Measurements from ENCODE around the gene TRAPPC8. TPM values are rescaled to one million over a fixed set of nuclear protein-coding genes. Genes with fewer than 3 reads are reported as not detected.
"Not testable (repeated sequence)": the region's sequence is repeated elsewhere in the genome, so short reads cannot be mapped to it uniquely, and the experiment has no call there.

Gene TRAPPC8
- total and polyA plus RNA-seq, 3 donors from 2014 or later = 59.0 to 85.0 (median 80.0) TPM

DNA sequence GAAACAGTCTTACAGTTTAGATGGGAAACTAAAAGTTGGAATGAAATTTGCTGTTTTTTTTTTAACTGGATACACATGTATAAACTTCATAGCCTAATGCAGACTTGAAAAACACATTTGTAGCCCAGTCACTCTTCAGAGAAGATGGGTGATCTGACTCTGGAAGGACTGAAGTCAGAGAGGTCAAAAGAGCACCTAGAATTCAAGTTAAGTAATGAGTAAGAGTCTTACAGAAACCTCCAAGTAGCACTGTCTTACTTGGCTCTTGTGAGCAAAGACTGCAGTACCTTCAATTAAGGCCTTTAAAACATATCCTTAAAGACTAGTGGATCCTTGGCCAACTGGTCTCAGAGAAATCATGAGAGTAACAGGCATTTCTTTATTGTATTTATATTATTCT is 41.9 kb downstream of the TRAPPC8 start:
- intact Hi-C loops (cut with DNase I; ENCODE audit: low total_unique reads) = no loop called here
- Histone ChIP-seq H3K4me1 (no peaks in the 10 kb centered on the region), H3K36me3 (ENCODE audit: low read depth, missing control alignments) (no peaks in the 10 kb centered on the region), H3K27me3 (no peaks in the 10 kb centered on the region), H3K9me3 (no peaks in the 10 kb centered on the region), H3K4me3 (no peak overlapping the region), H3K27ac (no peak overlapping the region)
- no peak for DNase-seq
- TF ChIP-seq, protein P1, sequence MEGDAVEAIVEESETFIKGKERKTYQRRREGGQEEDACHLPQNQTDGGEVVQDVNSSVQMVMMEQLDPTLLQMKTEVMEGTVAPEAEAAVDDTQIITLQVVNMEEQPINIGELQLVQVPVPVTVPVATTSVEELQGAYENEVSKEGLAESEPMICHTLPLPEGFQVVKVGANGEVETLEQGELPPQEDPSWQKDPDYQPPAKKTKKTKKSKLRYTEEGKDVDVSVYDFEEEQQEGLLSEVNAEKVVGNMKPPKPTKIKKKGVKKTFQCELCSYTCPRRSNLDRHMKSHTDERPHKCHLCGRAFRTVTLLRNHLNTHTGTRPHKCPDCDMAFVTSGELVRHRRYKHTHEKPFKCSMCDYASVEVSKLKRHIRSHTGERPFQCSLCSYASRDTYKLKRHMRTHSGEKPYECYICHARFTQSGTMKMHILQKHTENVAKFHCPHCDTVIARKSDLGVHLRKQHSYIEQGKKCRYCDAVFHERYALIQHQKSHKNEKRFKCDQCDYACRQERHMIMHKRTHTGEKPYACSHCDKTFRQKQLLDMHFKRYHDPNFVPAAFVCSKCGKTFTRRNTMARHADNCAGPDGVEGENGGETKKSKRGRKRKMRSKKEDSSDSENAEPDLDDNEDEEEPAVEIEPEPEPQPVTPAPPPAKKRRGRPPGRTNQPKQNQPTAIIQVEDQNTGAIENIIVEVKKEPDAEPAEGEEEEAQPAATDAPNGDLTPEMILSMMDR (IDR thresholded peaks at IDR 0.05) = no peak
- TF ChIP-seq POLR2A (IDR thresholded peaks at IDR 0.05) = no peak

DNA sequence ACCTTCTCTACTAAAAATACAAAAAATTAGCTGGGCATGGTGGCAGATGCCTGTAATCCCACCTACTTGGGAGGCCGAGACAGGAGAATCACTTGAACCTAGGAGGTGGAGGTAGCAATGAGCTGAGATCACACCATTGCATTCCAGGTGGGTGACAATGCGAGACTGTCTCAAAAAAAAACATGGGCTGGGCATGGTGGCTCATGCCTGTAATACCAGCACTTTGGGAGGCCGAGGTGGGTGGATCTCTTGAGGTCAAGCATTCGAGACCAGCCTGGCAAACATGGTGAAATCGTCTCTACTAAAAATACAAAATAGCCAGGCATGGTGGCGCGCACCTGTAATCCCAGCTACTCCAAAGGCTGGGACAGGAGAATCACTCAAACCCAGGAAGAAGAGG is 43.2 kb downstream of the TRAPPC8 start:
- H3K27me3 ChIP-seq; H3K4me1 ChIP-seq; H3K36me3 ChIP-seq (ENCODE audit: low read depth, missing control alignments); H3K9me3 ChIP-seq; DNase-seq; H3K27ac ChIP-seq; intact Hi-C loops (cut with DNase I; ENCODE audit: low total_unique reads); H3K4me3 ChIP-seq: not testable (repeated sequence)
- WGBS, 2 donors = 73 to 98% methylated on average over 7 of the region's 7 CpGs

DNA sequence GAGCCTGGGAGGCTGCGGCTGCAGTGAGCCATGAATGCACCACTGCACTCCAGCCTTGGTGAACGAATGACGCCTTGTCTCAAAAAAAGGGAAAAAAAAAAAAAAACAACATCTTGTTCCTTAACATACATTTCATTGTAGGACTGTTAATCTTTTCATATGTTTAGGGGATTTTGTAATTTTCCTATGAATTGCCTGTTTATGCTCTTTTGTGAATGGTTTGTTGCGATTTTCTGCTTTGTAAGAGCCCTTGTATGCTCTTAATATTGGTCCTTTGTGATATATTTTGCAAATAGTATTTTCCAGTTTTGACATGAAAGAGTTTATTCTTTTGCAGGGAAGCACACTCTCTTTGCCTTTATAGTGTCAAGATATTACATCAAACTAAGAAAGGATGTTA is 50.0 kb downstream of the TRAPPC8 start:
- Histone ChIP-seq H3K27ac (no peak overlapping the region), H3K9me3 (no peaks in the 10 kb centered on the region), H3K27me3 (no peaks in the 10 kb centered on the region), H3K4me1 (no peaks in the 10 kb centered on the region), H3K36me3 (ENCODE audit: low read depth, missing control alignments) (no peaks in the 10 kb centered on the region), H3K4me3 (no peak overlapping the region)
- intact Hi-C loops (cut with DNase I; ENCODE audit: low total_unique reads) = no loop called here
- 93 to 99% methylated on average over 4 of the region's 4 CpGs for WGBS, 2 donors
- no peak for DNase-seq
- no peak for TF ChIP-seq POLR2A (IDR thresholded peaks at IDR 0.05)
- TF ChIP-seq, protein P1 (IDR thresholded peaks at IDR 0.05) = no peak

DNA sequence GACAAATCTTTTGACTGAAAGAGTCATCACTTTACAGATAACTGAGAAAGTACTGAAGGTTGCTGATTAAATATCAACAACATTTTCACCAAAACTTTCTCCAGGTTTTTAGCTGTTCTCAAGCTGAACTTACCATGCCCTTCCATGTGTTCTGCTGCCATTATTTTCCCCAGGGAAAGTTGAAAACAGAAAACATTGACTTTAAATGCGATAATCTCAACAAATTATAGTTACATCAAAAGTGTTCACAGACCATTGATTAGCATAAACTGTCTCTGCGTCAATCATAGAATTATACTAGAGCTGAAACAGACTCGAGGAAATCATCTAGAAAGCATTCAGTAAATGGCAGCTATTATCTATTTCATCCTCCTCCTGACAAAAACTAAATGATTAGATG is 51.4 kb downstream of the TRAPPC8 start:
- Histone ChIP-seq H3K4me3 (no peak overlapping the region), H3K27me3 (no peaks in the 10 kb centered on the region), H3K9me3 (no peaks in the 10 kb centered on the region), H3K27ac (no peak overlapping the region), H3K36me3 (ENCODE audit: low read depth, missing control alignments) (no peaks in the 10 kb centered on the region), H3K4me1 (no peaks in the 10 kb centered on the region)
- intact Hi-C loops (cut with DNase I; ENCODE audit: low total_unique reads) = no loop called here
- no peak for TF ChIP-seq POLR2A (IDR thresholded peaks at IDR 0.05)
- TF ChIP-seq, protein P1 (IDR thresholded peaks at IDR 0.05) = no peak
- WGBS, 2 donors = 95 to 97% methylated on average over 3 of the region's 3 CpGs
- DNase-seq = no peak

DNA sequence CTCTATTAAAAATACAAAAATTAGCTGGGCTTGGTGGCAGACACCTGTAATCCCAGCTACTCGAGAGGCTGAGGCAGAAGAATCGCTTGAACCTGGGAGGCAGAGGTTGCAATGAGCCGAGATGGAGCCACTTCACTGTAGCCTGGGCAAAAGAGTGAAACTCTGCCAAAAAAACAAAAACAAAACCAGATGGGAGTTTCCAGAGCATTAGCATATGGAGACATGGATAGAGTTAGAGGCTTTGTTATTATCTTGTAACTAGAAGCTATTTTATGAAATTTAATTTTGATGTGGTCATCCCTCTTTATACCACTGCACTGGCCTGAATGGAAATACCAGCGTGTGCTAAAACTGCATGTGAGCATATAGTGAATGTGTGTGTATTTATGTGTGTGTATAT is 58.9 kb downstream of the TRAPPC8 start:
- WGBS, 2 donors = 95 to 97% methylated on average over 4 of the region's 4 CpGs
- Histone ChIP-seq H3K27ac (no peak overlapping the region), H3K27me3 (no peaks in the 10 kb centered on the region), H3K4me1 (no peaks in the 10 kb centered on the region), H3K36me3 (ENCODE audit: low read depth, missing control alignments) (no peaks in the 10 kb centered on the region), H3K9me3 (no peaks in the 10 kb centered on the region), H3K4me3 (no peak overlapping the region)
- intact Hi-C loops (cut with DNase I; ENCODE audit: low total_unique reads) = no loop called here
- DNase-seq = no peak
- no peak for TF ChIP-seq POLR2A (IDR thresholded peaks at IDR 0.05)
- TF ChIP-seq, protein P1 (IDR thresholded peaks at IDR 0.05) = no peak
